GM12801 (cell line): ENCODE data around the gene WRNIP1.

ENCODE experiments used
- CTCF ChIP-seq: IDR thresholded peaks from one replicate; pipeline ENCODE4 v1.5.1; 2011; ENCODE audit warnings: control low read depth; ENCODE audit not compliant: insufficient read length; ENCODE audit errors: extremely low read depth

The WRNIP1 gene

GRCh38 chr6:2765896-2766766 is 938 bp downstream of the WRNIP1 start:
- no peak for TF ChIP-seq CTCF

- no peak for TF ChIP-seq CTCF
Observed at GRCh38 chr6:2766767-2767656, 1.8 kb downstream of the WRNIP1 start.

- no peak for TF ChIP-seq CTCF
Observed at GRCh38 chr6:2767657-2768524, 2.7 kb downstream of the WRNIP1 start.

- TF ChIP-seq CTCF = no peak
Observed at GRCh38 chr6:2768696-2769095, 3.5 kb downstream of the WRNIP1 start.

GRCh38 chr6:2770171-2770570 is 5.0 kb downstream of the WRNIP1 start:
- no peak for TF ChIP-seq CTCF

- no peak for TF ChIP-seq CTCF
Observed at GRCh38 chr6:2771079-2771478, 5.9 kb downstream of the WRNIP1 start.
